Activated CD8-positive, alpha-beta memory T cell treated with anti-CD3 and anti-CD28 coated beads, Interleukin-2, amount 50 U/mL, for 48 hours (primary cell): ENCODE measurements around the gene OSBP2.
"Not testable (repeated sequence)": the region's sequence is repeated elsewhere in the genome, so short reads cannot be mapped to it uniquely, and the experiment has no call there.

Experiments used
- DNase-seq: peaks from one replicate; pipeline ENCODE4 v3.0.0-alpha.2; 2020

Gene OSBP2, protein sequence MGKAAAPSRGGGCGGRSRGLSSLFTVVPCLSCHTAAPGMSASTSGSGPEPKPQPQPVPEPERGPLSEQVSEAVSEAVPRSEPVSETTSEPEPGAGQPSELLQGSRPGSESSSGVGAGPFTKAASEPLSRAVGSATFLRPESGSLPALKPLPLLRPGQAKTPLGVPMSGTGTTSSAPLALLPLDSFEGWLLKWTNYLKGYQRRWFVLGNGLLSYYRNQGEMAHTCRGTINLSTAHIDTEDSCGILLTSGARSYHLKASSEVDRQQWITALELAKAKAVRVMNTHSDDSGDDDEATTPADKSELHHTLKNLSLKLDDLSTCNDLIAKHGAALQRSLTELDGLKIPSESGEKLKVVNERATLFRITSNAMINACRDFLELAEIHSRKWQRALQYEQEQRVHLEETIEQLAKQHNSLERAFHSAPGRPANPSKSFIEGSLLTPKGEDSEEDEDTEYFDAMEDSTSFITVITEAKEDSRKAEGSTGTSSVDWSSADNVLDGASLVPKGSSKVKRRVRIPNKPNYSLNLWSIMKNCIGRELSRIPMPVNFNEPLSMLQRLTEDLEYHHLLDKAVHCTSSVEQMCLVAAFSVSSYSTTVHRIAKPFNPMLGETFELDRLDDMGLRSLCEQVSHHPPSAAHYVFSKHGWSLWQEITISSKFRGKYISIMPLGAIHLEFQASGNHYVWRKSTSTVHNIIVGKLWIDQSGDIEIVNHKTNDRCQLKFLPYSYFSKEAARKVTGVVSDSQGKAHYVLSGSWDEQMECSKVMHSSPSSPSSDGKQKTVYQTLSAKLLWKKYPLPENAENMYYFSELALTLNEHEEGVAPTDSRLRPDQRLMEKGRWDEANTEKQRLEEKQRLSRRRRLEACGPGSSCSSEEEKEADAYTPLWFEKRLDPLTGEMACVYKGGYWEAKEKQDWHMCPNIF

DNA sequence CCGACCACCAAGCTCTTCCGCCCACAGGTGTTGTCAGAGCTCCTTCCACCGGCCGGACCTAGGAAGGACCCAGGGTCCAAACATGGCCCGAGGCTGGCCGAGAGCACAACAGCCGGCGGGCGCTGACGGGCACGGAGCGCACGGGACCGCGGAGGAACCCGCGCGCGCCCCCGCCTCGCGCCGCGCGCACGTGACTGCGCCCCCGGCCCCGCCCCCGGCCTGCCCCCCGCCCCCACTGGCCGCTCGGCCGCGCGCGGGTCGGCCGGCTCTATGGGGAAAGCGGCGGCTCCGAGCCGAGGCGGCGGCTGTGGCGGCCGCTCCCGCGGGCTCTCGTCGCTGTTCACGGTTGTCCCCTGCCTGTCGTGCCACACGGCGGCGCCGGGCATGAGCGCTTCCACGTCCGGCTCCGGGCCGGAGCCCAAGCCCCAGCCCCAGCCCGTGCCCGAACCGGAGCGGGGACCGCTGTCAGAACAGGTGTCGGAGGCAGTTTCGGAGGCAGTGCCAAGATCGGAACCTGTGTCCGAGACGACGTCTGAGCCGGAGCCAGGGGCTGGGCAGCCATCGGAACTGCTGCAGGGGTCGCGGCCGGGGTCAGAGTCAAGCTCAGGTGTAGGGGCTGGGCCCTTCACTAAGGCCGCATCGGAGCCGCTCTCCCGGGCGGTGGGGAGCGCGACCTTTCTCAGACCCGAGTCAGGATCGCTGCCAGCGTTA, at the start of gene OSBP2:
TSS of gene OSBP2 (plus strand) at position 235 of the 711 bp plus-strand sequence. CDS start at position 271, 36 bp downstream.
- DNase-seq: peak; percentile 72

DNA sequence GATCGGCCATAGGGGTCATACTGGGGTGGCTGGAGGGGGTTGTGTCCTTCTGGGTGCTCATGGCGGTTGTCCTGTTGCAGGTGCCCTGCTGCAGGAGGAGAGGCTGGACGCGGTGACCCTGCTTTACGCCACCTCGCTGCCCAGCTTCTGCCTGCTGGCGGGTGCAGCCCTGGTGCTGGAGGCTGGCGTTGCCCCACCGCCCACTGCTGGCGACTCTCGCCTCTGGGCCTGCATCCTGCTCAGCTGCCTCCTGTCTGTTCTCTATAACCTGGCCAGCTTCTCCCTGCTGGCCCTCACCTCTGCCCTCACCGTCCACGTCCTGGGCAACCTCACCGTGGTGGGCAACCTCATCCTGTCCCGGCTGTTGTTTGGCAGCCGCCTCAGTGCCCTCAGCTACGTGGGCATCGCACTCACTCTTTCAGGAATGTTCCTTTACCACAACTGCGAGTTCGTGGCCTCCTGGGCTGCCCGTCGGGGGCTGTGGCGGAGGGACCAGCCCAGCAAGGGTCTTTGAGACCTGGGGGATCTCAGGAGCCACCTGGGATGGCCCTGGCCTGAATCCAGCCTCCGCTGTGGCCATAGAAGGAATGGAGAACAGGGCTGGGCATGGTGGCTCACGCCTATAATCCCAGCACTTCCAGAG, 48.0 kb upstream of the OSBP2 start:
- DNase-seq: no peak

DNA sequence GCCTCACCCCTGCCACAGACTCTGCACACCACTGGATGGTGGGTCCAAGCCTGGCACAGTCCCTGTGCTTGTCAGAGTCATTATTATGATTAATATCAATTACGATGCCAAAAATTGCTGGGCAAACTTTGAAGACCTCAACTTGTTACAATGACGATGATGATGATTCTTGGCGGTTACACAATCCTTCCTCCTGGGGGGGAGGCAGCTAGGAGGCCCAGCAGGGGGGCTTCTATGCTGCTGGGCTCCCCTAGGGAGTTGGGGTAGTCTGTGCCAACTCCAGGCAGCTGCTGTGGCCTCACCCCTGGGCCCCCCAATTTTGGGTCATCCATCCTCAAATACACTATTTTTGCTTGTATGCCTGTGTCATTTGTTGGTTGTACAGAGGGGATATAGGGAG, 47.1 kb upstream of the OSBP2 start:
- DNase-seq: no peak

DNA sequence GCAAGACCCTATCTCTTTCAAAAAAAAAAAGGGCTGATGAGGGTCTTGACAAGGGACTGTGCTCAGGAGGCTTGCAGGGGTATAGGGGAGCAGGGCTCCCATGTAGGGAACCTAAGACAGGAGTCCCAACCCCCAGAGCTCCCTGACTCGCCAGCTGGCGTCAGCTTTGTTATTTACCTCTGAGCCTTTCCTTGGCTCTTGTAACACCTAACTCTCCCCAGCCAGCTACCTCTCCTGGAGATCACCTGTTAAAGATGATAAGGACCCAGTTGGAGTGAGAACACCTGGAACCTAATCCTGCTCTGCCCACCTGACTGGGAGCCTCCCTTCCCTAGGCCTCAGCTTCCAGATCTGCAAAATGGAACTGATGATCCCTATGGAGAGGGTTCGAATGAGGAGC, 45.8 kb upstream of the OSBP2 start:
- no peak for DNase-seq

DNA sequence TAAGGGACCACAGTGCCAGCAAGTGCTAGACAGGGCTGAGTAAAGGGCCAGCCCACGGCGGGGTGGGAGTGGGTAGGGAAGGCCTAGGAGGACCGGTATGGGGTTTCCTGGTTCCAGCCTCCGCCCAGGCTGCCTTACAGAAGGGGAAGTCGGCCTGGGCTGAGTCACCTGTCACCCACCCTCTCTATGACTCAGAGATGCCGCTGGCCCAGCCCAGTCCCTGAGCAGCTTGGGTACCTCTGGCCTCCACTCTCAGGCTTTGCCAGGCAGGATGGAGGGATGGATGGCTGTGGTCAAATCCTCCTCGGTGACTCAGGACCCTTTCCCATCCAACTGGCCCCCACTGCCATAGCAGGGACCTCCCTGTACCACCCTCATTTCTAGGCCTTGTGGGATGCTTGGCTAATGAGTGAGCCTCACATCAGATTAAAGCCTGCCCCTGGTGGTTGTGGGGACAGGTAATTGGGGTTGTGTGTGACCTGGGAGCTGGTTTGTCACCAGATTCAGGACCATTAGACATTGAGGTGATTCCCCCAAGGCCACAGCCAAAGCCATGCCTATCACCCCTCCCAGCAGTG, 45.2 kb upstream of the OSBP2 start:
- peak; percentile 88 for DNase-seq

DNA sequence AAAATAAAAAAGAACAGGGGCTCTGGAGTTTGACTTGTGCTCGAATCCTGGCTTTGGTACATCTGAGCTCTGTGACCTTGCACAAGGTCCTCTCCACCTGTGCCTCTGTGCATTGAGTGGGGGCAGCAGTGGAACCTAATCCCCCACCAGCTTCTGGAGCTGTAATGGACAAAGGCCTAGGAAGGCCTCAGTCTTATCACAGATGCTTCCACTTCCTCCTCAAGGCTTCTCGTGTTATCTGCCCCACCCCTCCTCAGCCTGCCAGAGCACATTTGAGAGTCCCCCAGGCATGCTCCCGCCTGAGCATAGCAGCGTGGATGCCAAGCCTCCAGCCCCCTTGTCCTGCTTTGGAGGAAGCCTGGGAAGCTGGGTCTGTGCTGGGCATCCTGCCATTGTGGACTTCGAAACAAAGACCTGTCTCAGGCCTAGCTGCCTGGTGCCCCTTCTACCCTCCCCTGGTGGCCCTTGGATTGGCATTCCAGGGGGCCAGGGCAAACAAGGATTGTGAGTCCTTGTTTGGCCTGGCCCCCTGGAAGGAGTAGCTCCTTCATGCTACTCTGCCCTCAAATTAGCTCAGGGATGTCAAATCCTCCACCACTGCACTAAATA, 44.1 kb upstream of the OSBP2 start:
- no peak for DNase-seq

DNA sequence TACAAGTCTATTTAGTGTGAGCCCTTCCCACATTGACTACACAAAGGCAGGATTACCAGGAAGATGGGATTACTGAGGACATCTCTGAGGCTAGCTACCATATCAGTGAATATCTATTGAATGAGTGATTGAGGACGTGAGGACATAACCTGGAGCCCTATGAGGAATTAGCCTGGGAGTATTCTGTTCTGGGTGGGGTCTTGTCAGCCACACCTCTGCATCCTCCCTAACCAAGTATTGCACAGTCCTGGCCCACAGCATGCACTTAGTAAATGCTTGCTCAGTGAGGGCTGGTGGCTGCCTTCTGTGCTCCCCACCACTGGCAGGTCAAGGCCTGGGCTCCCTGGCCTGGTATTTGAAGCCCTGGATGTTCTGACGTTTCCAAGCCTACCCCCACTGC, 41.8 kb upstream of the OSBP2 start:
- no peak for DNase-seq

DNA sequence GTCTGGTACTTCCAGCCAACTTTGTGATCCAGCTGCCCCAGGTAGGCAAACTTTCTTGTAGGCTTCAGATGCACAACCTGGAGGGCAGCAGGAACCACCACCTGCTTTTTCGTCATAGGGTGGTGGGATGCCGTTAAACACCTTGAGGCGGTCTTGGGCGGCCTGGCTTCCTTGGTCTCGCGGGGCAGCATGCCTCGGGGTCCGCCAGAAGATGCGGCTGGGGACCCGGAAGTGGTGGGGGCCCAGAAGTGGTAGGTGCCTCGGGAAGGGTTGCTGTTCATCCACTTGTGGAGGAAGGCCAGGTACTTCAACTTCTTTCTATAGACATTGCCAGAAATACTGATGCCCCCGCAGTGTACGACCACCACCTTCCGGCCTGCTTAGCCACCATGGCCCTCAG, 40.3 kb upstream of the OSBP2 start:
- DNase-seq: no peak

DNA sequence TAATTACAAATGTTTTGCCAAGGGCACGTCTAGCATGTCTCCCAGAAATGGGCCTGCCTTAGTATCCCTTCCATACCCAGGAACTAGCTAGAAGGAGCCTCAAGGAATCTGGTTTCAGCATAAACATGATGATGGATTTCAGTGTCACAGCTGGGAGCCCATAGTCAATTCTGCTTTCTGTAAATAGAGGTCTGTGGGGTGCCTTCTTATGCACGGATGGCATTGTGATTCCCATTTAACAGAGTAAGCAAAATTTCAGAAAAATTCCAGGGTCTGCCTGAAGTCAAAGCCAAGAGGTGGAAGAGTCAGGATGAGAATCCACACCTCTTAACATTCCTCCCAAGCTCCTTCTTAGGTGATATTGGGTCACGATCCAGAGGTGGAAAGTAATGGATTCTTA, 39.1 kb upstream of the OSBP2 start:
- DNase-seq: no peak

DNA sequence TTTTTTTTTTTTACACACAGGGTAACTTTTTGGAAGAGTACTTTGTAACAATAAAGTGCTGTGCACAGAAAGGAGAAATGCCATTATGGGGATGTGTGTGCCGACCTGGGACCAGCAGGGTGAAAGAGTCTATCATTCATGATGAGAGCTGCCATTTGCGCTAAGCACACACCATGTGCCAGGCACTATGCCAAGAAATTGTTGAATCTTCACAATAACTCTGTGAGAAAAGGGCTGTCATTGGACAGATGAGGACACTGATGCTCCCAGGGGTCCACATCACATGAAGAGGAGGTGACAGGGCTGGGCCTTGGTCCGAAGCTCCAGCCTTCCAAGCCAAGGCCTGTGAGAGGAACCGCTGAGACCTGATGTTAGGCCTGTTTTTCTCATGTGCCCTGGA, 32.6 kb upstream of the OSBP2 start:
- no peak for DNase-seq

DNA sequence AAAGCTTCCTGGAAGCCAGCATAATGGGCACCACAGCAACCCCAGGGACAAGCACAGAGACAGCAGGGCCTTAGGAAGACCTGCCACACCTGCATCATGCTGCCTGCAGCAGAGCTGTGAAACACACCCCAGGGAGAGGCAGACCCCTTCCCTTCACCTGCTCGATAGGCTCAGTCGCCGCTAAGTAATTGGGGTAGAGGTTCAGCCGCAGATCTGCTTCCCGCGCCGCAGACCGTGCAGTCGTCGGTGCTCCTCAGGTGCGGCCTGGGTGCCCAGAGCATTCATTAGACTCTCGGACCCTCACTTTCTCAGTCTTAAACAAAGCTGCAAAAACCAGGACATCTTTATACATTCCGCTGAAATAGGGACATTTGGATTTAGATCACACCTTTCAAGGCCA, 29.9 kb upstream of the OSBP2 start:
- no peak for DNase-seq

DNA sequence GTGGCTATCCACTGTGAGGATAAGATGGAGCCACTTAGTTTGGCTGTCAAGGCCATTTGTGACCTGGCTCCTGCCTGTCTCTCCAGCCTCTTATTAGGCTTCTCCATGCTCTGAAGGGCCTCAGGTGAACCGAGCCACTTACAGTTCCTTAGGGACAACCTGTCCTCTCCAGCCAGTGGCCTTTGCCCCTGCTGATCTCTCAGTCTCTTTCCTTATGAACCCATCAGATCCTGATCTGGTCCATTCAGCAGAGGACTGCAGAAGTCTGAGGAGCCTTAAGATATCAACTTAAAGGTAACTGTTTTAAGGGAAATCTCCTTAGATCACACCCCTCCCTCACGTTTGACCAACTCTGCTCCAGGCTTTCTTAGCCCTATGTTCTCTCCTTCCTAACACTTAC, 29.4 kb upstream of the OSBP2 start:
- DNase-seq: no peak

DNA sequence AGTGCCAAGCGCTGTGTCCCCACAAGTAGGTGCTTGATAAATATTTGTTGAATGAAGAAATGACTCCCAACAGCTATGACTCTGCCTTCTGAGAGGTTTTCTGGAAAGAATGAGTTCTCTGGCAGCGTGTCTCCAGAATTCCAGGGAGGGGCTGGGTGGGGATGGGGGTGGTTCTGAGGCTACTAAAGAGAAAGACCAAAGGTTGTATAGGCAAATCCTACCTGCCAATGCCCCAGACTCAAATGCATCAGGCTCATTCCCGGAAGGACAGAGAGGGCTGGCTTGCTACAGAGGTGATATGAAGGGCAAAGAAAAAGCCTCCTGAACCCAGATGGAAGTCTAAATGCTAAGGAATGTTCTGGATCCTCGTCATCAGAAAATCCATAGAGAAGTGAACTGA, 28.9 kb upstream of the OSBP2 start:
- no peak for DNase-seq

DNA sequence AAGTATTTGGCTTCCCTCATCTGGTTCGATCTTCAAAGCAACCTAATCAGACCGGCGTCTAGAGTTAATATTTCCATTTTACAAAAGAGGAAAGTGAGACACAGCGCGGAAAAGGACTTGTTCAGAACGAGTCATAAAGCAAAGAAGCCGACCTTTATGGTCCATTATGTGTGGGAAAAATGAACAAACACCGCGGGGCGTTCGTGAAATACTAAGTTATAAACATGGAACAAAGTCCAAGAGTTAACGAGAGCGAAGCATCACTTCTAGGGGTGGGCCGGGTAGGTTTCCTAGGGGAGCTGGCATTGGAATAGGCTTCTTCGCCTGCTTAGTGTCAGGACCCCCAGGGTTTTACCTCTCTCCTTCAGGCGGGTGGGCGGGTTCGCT, 27.6 kb upstream of the OSBP2 start:
- no peak for DNase-seq

DNA sequence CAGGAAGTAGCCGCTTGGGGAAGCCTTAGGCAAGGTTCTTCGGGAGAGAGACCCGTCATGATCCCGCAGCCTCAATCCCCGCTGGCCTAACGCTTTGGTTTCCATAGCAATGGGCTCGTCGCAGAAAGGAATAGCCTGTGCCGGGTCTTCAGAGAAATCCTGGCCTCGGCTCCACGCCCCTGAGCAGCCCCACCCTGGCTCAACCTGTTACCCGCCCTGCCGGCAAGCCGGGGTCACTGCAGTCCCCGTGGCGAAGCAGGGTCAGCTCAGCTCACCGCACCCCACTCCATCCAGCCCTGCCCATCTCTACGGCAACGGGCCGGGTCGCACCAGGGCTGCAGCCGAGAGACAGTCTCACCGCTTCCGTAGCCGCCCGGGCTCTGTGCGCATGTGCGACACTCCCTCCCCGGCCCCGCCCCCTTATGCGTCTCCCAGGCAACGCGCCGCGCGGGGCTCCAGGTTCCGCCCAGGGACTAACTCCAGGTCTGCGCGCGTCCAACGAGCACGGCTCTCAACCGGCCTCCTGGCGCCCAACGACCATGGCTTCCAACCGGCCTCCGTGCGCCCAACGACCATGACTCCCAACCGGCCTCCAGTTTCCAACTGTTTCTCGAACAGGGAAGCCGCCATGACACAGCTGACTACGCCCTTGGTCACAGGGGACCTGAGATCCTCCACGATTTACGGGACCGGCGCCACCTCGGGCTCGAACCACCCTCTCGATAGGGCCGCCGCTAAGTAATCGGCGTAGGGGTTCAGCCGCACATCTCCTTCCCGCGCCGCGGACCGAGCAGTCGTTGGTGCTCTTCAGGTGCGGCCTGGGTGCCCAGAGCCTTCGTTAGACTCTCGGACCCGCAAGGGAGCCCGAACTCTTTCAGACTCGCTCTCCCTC, 26.9 kb upstream of the OSBP2 start, which contains the start of gene DUSP18:
TSS of gene DUSP18 (minus strand) at position 382 of the 892 bp plus-strand sequence. CDS start 3,872 bp downstream, outside the sequence.
- DNase-seq: peak; percentile 99

DNA sequence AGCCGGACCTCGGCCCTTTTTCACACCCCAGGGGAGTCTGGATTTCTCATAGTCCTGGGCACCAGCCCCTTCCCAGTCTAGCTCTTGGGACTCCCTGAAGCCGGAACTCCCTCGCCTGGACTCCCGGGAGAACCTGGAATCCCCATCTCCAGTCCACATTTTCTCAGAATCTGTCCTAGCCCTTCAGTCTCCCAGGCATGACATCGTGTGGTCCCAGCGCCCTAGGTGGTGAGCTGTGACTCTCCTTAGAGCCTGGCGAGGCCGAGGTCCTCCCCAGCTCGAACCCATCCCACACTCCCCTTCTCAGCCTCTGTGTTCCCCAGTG, 26.3 kb upstream of the OSBP2 start:
- no peak for DNase-seq

DNA sequence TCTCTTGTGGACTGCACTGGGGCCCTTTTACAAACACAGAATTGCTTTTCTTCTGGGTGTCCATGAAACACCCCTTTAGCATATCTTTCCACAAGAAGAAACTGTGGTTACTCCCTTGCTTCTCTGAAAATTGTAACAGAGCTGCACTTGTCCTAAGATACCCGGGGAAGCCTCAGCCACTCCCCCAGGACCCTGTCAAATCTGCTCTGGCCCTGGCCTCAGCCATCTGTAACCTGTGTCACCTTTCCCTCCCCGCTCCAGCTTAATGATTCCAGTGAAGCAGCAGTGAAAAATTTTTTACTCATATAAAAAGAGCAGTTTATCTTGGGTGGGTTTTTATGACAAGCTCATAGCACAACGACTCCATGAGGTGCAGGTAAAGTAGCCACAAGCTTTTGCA, 23.6 kb upstream of the OSBP2 start:
- no peak for DNase-seq

DNA sequence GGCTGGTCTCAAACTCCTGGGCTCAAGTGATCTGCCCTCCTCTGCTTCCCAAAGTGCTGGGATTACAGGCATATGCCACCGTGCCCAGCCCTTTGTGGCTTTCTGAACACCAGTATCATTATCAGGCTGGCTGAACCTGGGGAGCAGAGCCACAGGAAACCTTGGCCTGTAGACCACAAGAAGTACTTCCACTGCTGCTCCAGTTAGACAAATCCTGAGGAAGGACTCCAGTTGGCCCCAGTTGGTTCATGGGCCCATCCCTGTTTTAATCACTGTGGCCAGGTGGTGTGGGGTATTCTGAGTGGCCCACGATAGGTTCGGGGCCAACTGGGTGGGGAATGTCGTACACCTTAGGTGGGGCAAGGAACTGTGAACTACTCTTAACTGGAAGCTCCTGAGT, 21.5 kb upstream of the OSBP2 start:
- no peak for DNase-seq

DNA sequence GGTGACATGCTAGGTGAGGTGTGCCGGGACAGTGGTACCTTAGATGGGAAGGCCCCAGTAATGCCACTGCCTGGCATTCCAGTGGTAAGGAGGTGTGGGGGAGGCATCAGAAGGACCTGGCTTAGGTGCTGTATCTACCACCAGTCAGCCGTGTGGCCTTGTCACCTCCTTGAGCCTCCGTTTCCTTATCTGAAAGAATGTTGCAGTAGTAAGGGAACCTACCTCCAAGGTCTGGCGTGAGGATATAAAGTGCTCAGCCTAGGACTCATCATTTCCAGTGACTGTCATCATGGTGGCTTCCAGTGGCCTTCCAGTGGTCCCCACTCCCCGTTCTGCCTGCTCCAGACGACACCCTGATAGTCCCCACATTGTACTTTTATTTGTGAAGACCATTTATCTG, 20.2 kb upstream of the OSBP2 start:
- no peak for DNase-seq

DNA sequence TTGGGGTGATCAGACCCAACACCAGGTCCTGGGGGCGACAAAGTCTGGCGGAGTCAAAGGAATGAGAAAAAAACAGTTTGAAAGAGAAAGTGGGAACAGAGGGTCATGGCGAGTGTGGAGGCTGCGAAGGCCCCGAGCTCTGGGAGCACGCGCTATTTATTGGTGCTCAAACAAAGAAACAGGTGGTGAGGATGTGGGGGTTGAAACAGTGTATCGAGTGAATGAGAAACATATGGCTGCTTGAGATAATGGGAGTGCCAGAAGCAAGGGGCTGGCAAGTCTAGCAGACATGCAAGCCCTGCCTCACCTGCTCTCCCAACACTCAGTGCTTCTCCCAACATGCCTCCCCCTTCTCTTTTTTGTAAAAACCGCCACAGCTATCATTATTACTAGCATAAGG, 19.2 kb upstream of the OSBP2 start:
- no peak for DNase-seq

DNA sequence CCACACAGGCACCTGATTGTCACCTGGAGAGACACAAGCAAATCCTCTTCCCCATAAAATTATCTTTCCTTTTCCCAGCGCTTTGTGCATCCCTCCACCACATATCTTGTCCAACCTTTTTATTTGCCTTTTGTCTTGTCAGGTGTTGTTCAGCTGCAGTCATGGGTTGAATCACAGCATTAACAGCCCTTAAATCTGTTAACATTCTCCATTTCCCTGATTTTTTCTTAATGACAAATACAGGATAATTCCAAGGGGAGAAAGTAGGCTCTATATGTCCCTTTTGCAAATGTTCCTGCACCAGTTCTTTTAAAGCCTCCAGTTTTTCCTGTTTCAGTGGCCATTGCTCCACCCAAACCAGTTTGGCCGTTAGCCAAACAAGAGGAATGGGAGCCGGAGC, 18.1 kb upstream of the OSBP2 start:
- DNase-seq: not testable (repeated sequence)
